Measurements from ENCODE around the gene PFN1. TPM values are rescaled to one million over a fixed set of nuclear protein-coding genes. Genes with fewer than 3 reads are reported as not detected.
A peak's percentile ranks its signal among the peaks of the same experiment; 100 is the strongest.

Gene PFN1
- total RNA-seq, 1 experiment from 2014 or later = 748 TPM

DNA sequence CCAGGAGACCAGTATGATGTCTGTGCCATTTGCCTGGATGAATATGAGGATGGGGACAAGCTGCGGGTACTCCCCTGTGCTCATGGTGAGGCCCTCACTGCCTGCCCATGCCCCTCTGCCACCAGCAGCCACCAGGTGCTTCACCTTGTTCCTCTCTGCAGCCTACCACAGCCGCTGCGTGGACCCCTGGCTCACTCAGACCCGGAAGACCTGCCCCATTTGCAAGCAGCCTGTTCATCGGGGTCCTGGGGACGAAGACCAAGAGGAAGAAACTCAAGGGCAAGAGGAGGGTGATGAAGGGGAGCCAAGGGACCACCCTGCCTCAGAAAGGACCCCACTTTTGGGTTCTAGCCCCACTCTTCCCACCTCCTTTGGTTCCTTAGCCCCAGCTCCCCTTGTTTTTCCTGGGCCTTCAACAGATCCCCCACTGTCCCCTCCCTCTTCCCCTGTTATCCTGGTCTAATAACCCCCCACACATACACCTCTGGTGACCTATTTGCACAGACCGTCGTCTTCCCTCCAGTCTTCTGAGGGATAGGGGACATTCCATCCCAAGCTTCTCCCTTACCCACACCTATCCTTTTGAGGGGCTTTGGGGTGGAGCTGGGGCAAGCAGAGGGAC, 3.7 kb downstream of the PFN1 start:
- Histone ChIP-seq H3K79me2 (ENCODE audit: low read length) (peaks cover 56% of the 10 kb centered on the region), H3K27me3 (ENCODE audit: low read length) (no peaks in the 10 kb centered on the region), H4K20me1 (ENCODE audit: insufficient read depth, low read depth, low read length) (peaks cover 35% of the 10 kb centered on the region), H2AFZ (ENCODE audit: low read length) (no peak overlapping the region), H3K36me3 (ENCODE audit: insufficient read depth, low read length) (peaks cover 35% of the 10 kb centered on the region), H3K27ac (ENCODE audit: low read length) (peak overlapping the region; percentile 98), H3K9me2 (replicated peaks; ENCODE audit: insufficient read depth, low read length) (no peaks in the 10 kb centered on the region), H3K9me3 (ENCODE audit: low read length) (no peaks in the 10 kb centered on the region), H3K4me1 (ENCODE audit: low read length) (peaks cover 64% of the 10 kb centered on the region), H3K4me3 (ENCODE audit: low read length) (peak overlapping the region; percentile 20; the same call in 1 of the 2 replicates), H3K9ac (ENCODE audit: low read length) (peak overlapping the region; percentile 100), H3K4me2 (ENCODE audit: low read depth, low read length, poor library complexity, severe bottlenecking) (peak overlapping the region; percentile 98)
- DNase-seq = peak; percentile 81

- Histone ChIP-seq H3K27me3 (ENCODE audit: low read length) (no peaks in the 10 kb centered on the region), H3K9ac (ENCODE audit: low read length) (peak overlapping the region; percentile 100), H3K36me3 (ENCODE audit: insufficient read depth, low read length) (peaks cover 35% of the 10 kb centered on the region), H3K9me3 (ENCODE audit: low read length) (no peaks in the 10 kb centered on the region), H3K9me2 (replicated peaks; ENCODE audit: insufficient read depth, low read length) (no peaks in the 10 kb centered on the region), H3K79me2 (ENCODE audit: low read length) (peaks cover 61% of the 10 kb centered on the region), H3K4me2 (ENCODE audit: low read depth, low read length, poor library complexity, severe bottlenecking) (peak overlapping the region; percentile 98), H3K4me3 (ENCODE audit: low read length) (peak overlapping the region; percentile 20; the same call in 1 of the 2 replicates), H3K27ac (ENCODE audit: low read length) (peak overlapping the region; percentile 98), H3K4me1 (ENCODE audit: low read length) (peaks cover 61% of the 10 kb centered on the region), H2AFZ (ENCODE audit: low read length) (no peak overlapping the region), H4K20me1 (ENCODE audit: insufficient read depth, low read depth, low read length) (peaks cover 35% of the 10 kb centered on the region)
- DNase-seq = peak; percentile 87
Observed at GRCh38 chr17:4944163-4944553, 4.2 kb downstream of the PFN1 start.

DNA sequence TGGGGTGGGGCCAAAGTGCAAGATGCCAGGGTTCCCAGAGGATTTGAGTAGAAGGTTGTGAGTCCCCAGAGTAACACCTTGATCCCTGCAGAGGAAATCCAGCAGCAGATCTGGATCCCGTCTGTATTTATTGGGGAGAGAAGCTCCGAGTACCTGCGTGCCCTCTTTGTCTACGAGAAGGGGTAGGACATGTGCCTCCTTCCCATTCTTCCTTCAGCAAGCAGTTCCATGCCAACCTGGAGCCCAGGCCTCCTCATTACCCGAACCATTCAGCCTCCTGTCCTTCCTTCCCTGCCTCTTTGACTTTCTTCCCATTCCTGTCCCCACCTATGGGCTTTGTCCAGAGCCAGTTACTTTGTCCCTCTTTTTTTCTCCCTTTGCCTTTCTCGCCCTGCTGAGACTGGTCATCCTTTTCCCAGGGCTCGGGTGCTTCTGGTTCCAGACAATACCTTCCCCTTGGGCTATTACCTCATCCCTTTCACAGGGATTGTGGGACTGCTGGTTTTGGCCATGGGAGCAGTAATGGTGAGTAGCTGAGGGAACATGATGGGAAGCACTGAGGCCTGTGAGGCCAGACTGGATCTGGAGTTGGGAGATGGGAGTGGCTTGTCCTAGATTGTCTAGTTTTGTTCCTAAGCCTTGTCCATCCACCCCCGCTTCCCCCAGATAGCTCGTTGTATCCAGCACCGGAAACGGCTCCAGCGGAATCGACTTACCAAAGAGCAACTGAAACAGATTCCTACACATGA, 5.4 kb downstream of the PFN1 start:
- no peaks in the 10 kb centered on the region for H3K9me3 ChIP-seq (ENCODE audit: low read length)
- peak overlapping the region; percentile 94 for H3K4me2 ChIP-seq (ENCODE audit: low read depth, low read length, poor library complexity, severe bottlenecking)
- H3K27me3 ChIP-seq (ENCODE audit: low read length) = no peaks in the 10 kb centered on the region
- no peaks in the 10 kb centered on the region for H3K9me2 ChIP-seq (replicated peaks; ENCODE audit: insufficient read depth, low read length)
- H3K4me3 ChIP-seq (ENCODE audit: low read length) = 0 out of 2 replicates have a peak overlapping the region, but pooled peaks have one; percentile 78
- peaks cover 67% of the 10 kb centered on the region for H3K4me1 ChIP-seq (ENCODE audit: low read length)
- peak overlapping the region; percentile 95; the same call in 1 of the 2 replicates for H3K9ac ChIP-seq (ENCODE audit: low read length)
- no peak overlapping the region for H2AFZ ChIP-seq (ENCODE audit: low read length)
- H3K36me3 ChIP-seq (ENCODE audit: insufficient read depth, low read length) = peaks cover 42% of the 10 kb centered on the region
- H4K20me1 ChIP-seq (ENCODE audit: insufficient read depth, low read depth, low read length) = peaks cover 32% of the 10 kb centered on the region
- no peak for DNase-seq
- peaks cover 70% of the 10 kb centered on the region for H3K79me2 ChIP-seq (ENCODE audit: low read length)
- H3K27ac ChIP-seq (ENCODE audit: low read length) = peak overlapping the region; percentile 91; the same call in 1 of the 2 replicates

DNA sequence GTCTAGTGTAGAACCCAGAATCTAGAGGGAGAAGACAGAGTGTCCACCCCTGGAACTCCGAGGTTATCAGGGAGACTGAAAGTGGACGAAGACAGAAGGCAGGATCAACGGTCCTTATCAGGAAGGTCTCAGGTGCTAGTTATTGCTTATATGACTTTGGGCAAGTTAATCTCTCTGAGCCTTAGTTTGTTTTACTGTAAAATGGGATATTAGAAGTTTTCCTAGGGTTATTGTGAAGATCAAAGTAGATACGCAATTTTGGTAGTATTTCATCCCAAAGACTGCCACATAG, 7.1 kb downstream of the PFN1 start:
- H3K27ac ChIP-seq (ENCODE audit: low read length) = peak overlapping the region; percentile 91
- H3K9me3 ChIP-seq (ENCODE audit: low read length) = no peaks in the 10 kb centered on the region
- peaks cover 65% of the 10 kb centered on the region for H3K79me2 ChIP-seq (ENCODE audit: low read length)
- H3K36me3 ChIP-seq (ENCODE audit: insufficient read depth, low read length) = peaks cover 32% of the 10 kb centered on the region
- peaks cover 17% of the 10 kb centered on the region; the same call in 1 of the 2 replicates for H4K20me1 ChIP-seq (ENCODE audit: insufficient read depth, low read depth, low read length)
- no peaks in the 10 kb centered on the region for H3K9me2 ChIP-seq (replicated peaks; ENCODE audit: insufficient read depth, low read length)
- H3K4me3 ChIP-seq (ENCODE audit: low read length) = peak overlapping the region; percentile 78
- H3K4me1 ChIP-seq (ENCODE audit: low read length) = peaks cover 60% of the 10 kb centered on the region
- peak overlapping the region; percentile 95 for H3K9ac ChIP-seq (ENCODE audit: low read length)
- no peak for DNase-seq
- H3K27me3 ChIP-seq (ENCODE audit: low read length) = no peaks in the 10 kb centered on the region
- no peak overlapping the region for H2AFZ ChIP-seq (ENCODE audit: low read length)
- peak overlapping the region; percentile 94 for H3K4me2 ChIP-seq (ENCODE audit: low read depth, low read length, poor library complexity, severe bottlenecking)

- Histone ChIP-seq H3K36me3 (ENCODE audit: insufficient read depth, low read length) (peaks cover 29% of the 10 kb centered on the region), H4K20me1 (ENCODE audit: insufficient read depth, low read depth, low read length) (peaks cover 12% of the 10 kb centered on the region; the same call in 1 of the 2 replicates), H3K4me2 (ENCODE audit: low read depth, low read length, poor library complexity, severe bottlenecking) (peak overlapping the region; percentile 94), H3K27me3 (ENCODE audit: low read length) (no peaks in the 10 kb centered on the region), H3K4me3 (ENCODE audit: low read length) (peak overlapping the region; percentile 78), H3K27ac (ENCODE audit: low read length) (peak overlapping the region; percentile 91), H3K79me2 (ENCODE audit: low read length) (peaks cover 61% of the 10 kb centered on the region), H3K4me1 (ENCODE audit: low read length) (peaks cover 54% of the 10 kb centered on the region), H2AFZ (ENCODE audit: low read length) (no peak overlapping the region), H3K9ac (ENCODE audit: low read length) (peak overlapping the region; percentile 95), H3K9me3 (ENCODE audit: low read length) (no peaks in the 10 kb centered on the region), H3K9me2 (replicated peaks; ENCODE audit: insufficient read depth, low read length) (no peaks in the 10 kb centered on the region)
- DNase-seq = peak; percentile 74
Observed at GRCh38 chr17:4940555-4941318, 7.6 kb downstream of the PFN1 start.

DNA sequence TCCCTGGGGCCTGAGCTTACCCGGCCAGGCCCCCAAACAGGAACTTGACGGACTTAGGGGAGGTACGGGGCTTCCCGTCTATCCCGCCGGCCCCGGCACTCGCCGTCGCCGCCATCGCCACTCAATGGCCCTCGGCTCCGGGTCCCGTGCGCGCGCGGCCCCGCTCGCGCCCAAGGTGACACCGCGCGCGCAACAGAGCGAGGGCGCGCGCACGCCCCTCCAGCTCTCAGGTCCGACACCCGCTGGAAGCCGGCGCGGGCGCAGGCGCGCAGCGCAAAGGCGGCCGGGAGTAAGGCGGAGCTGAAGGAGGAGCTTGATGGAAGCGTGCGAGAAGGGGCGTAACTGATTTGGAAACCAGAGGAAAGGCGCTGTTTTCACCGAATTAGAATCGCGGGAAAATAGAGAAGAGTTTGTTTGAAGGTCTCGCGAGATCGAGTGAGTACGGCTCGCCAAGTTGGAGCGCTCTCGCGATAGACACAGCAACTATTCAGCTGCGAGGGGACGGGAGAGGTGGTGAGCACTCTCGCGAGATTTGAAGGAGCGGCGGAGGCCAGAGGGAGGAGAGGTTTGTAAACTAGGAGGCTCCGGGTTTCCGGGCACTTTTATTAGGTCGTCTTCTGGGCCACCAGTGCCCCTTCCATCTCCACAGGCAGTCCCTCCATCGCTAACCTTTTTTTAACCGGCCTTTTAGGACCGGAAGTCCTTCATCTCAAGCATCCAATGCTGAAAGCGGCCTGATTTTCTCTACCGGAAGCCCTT, 8.4 kb downstream of the PFN1 start, which contains the start of the genes RNF167 and SLC25A11:
TSS of gene RNF167 (plus strand) at position 473 of the 759 bp plus-strand sequence. CDS start 642 bp downstream, outside the sequence.
TSS of gene SLC25A11 (minus strand) at position 251 of the 759 bp plus-strand sequence. CDS start at position 115, 136 bp downstream.
- Histone ChIP-seq H3K9ac (ENCODE audit: low read length) (peak within 1 kb of the TSS; percentile 95), H3K36me3 (ENCODE audit: insufficient read depth, low read length) (peaks cover 24% of the 10 kb centered on the region), H3K9me3 (ENCODE audit: low read length) (no peaks in the 10 kb centered on the region), H3K79me2 (ENCODE audit: low read length) (peaks cover 56% of the 10 kb centered on the region), H3K27me3 (ENCODE audit: low read length) (no peaks in the 10 kb centered on the region), H3K9me2 (replicated peaks; ENCODE audit: insufficient read depth, low read length) (no peaks in the 10 kb centered on the region), H3K4me1 (ENCODE audit: low read length) (peaks cover 47% of the 10 kb centered on the region), H3K4me2 (ENCODE audit: low read depth, low read length, poor library complexity, severe bottlenecking) (peak within 1 kb of the TSS; percentile 94), H2AFZ (ENCODE audit: low read length) (peak within 1 kb of the TSS; percentile 44; the same call in 1 of the 2 replicates), H3K4me3 (ENCODE audit: low read length) (peak within 1 kb of the TSS; percentile 96), H3K27ac (ENCODE audit: low read length) (peak within 1 kb of the TSS; percentile 91), H4K20me1 (ENCODE audit: insufficient read depth, low read depth, low read length) (peaks cover 5% of the 10 kb centered on the region; the same call in 1 of the 2 replicates)
- peak; percentile 100 for DNase-seq

DNA sequence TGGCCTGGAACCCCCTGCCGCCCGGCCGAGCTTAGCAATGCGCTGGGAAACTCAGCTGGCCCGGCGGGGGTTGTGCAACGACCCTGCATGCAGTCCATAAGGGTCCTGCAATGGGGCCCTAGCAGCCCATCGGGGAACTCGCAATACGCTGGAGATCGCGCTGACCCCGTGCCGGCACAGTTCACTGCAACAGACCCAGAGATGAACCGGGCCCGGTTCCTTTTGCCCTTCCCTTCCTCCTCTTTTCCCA, 8.9 kb downstream of the PFN1 start:
- Histone ChIP-seq H3K4me3 (ENCODE audit: low read length) (peak overlapping the region; percentile 96), H3K27ac (ENCODE audit: low read length) (peak overlapping the region; percentile 82), H4K20me1 (ENCODE audit: insufficient read depth, low read depth, low read length) (peaks cover 2% of the 10 kb centered on the region; the same call in 1 of the 2 replicates), H3K4me2 (ENCODE audit: low read depth, low read length, poor library complexity, severe bottlenecking) (peak overlapping the region; percentile 92), H3K27me3 (ENCODE audit: low read length) (no peaks in the 10 kb centered on the region), H3K9me2 (replicated peaks; ENCODE audit: insufficient read depth, low read length) (no peaks in the 10 kb centered on the region), H3K9me3 (ENCODE audit: low read length) (no peaks in the 10 kb centered on the region), H3K4me1 (ENCODE audit: low read length) (peaks cover 42% of the 10 kb centered on the region), H2AFZ (ENCODE audit: low read length) (peak overlapping the region; percentile 44; the same call in 1 of the 2 replicates), H3K9ac (ENCODE audit: low read length) (peak overlapping the region; percentile 95), H3K79me2 (ENCODE audit: low read length) (peaks cover 56% of the 10 kb centered on the region), H3K36me3 (ENCODE audit: insufficient read depth, low read length) (peaks cover 24% of the 10 kb centered on the region)
- no peak for DNase-seq

Measured in Karpas-422 (cell line).